CD4-positive, alpha-beta T cell treated with Interleukin-21 for 1 hour (primary cell): ENCODE measurements around the gene KIF5C.
A peak's percentile ranks its signal among the peaks of the same experiment; 100 is the strongest.
"Not testable (repeated sequence)": the region's sequence is repeated elsewhere in the genome, so short reads cannot be mapped to it uniquely, and the experiment has no call there.

Source experiments
- DNase-seq: peaks from one replicate; pipeline ENCODE4 v3.0.0-alpha.2; 2020

Gene KIF5C

GRCh38 chr2:148967578-148967977 is 92.6 kb downstream of the KIF5C start:
- no peak for DNase-seq

- no peak for DNase-seq
Observed at GRCh38 chr2:148968301-148968700, 93.3 kb downstream of the KIF5C start.

GRCh38 chr2:148968776-148969319 is 93.8 kb downstream of the KIF5C start:
- no peak for DNase-seq

- no peak for DNase-seq
Observed at GRCh38 chr2:148969659-148970061, 94.6 kb downstream of the KIF5C start.

GRCh38 chr2:148970385-148970784 is 95.4 kb downstream of the KIF5C start:
- no peak for DNase-seq

GRCh38 chr2:148971547-148971946 is 96.5 kb downstream of the KIF5C start:
- peak; percentile 11 for DNase-seq

GRCh38 chr2:148974095-148974494 is 99.1 kb downstream of the KIF5C start:
- DNase-seq = no peak

- DNase-seq = no peak
Observed at GRCh38 chr2:148978026-148978685, 103.1 kb downstream of the KIF5C start.

GRCh38 chr2:148978706-148979105 is 103.7 kb downstream of the KIF5C start:
- no peak for DNase-seq

GRCh38 chr2:148979164-148979918 is 104.3 kb downstream of the KIF5C start:
- DNase-seq = no peak

- no peak for DNase-seq
Observed at GRCh38 chr2:148979919-148980277, 104.9 kb downstream of the KIF5C start.

GRCh38 chr2:148980496-148980895 is 105.5 kb downstream of the KIF5C start:
- not testable (repeated sequence) for DNase-seq

GRCh38 chr2:148981324-148981723 is 106.3 kb downstream of the KIF5C start:
- DNase-seq = no peak

- DNase-seq = no peak
Observed at GRCh38 chr2:148981781-148982180, 106.8 kb downstream of the KIF5C start.

GRCh38 chr2:148982282-148982681 is 107.3 kb downstream of the KIF5C start:
- DNase-seq = no peak

GRCh38 chr2:148983896-148984295 is 108.9 kb downstream of the KIF5C start:
- DNase-seq = no peak

GRCh38 chr2:148984449-148984848 is 109.4 kb downstream of the KIF5C start:
- DNase-seq = no peak

GRCh38 chr2:148987286-148987685 is 112.3 kb downstream of the KIF5C start:
- DNase-seq = no peak

- no peak for DNase-seq
Observed at GRCh38 chr2:148988337-148988736, 113.3 kb downstream of the KIF5C start.

GRCh38 chr2:148989882-148990493 is 115.0 kb downstream of the KIF5C start:
- peak; percentile 71 for DNase-seq

- DNase-seq = no peak
Observed at GRCh38 chr2:148990968-148991367, 115.9 kb downstream of the KIF5C start.

- DNase-seq = no peak
Observed at GRCh38 chr2:148992448-148992847, 117.4 kb downstream of the KIF5C start.

- no peak for DNase-seq
Observed at GRCh38 chr2:148993351-148993750, 118.3 kb downstream of the KIF5C start.

GRCh38 chr2:148994341-148994740 is 119.3 kb downstream of the KIF5C start:
- DNase-seq = no peak
